ENCODE data around the gene FERMT3. TPM values are rescaled to one million over a fixed set of nuclear protein-coding genes. Genes with fewer than 3 reads are reported as not detected.
A peak's percentile ranks its signal among the peaks of the same experiment; 100 is the strongest.

Gene FERMT3
- total and polyA plus RNA-seq, 2 of the 13 experiments (the other 11 are each of a cell fraction or from before 2014, with no cell fraction given): 0.29 TPM; not detected in 1

GRCh38 chr11:64245797-64246620 is 39.5 kb downstream of the FERMT3 start (continued):
- TF ChIP-seq YY1 (IDR thresholded peaks at IDR 0.05; ENCODE audit: insufficient read depth, insufficient replicate concordance, low read depth, low read length): peak; percentile 49
- no peak for TF ChIP-seq ZNF883 (CRISPR knock-in tag; IDR thresholded peaks at IDR 0.05; ENCODE audit: not compliant biosample characterization)
- TF ChIP-seq HNRNPH1 (optimal IDR thresholded peaks at IDR 0.05; ENCODE audit: low read depth, low read length): no peak
- peak; percentile 28; the same call in 1 of the 2 replicates for TF ChIP-seq MAX (IDR thresholded peaks at IDR 0.05)
- no peak for TF ChIP-seq BCL3 (CRISPR knock-in tag; IDR thresholded peaks at IDR 0.05)
- no peak for TF ChIP-seq ZNF770 (CRISPR knock-in tag; IDR thresholded peaks at IDR 0.05)
- no peak for TF ChIP-seq IKZF5 (CRISPR knock-in tag; IDR thresholded peaks at IDR 0.05)
- TF ChIP-seq MED13 (CRISPR knock-in tag; IDR thresholded peaks at IDR 0.05): no peak
- TF ChIP-seq TP53 (CRISPR knock-in tag; conservative IDR thresholded peaks at IDR 0.05): no peak
- TF ChIP-seq HOXA9 (CRISPR knock-in tag; IDR thresholded peaks at IDR 0.05; ENCODE audit: borderline replicate concordance): no peak
- peak; percentile 62; the same call in 1 of the 2 replicates for TF ChIP-seq HIC2 (CRISPR knock-in tag; IDR thresholded peaks at IDR 0.05; ENCODE audit: low read depth)
- TF ChIP-seq ZNF792 (CRISPR knock-in tag; IDR thresholded peaks at IDR 0.05): no peak
- no peak for TF ChIP-seq PITX1 (CRISPR knock-in tag; IDR thresholded peaks at IDR 0.05)
- TF ChIP-seq ZSCAN20 (CRISPR knock-in tag; IDR thresholded peaks at IDR 0.05; ENCODE audit: borderline replicate concordance): no peak
- TF ChIP-seq FOXK2 (IDR thresholded peaks at IDR 0.05): no peak
- no peak for TF ChIP-seq KAT8 (CRISPR knock-in tag; IDR thresholded peaks at IDR 0.05)
- no peak for TF ChIP-seq PCBP2 (optimal IDR thresholded peaks at IDR 0.05; ENCODE audit: low read depth, low read length, poor library complexity, severe bottlenecking)
- TF ChIP-seq MZF1 (CRISPR knock-in tag; IDR thresholded peaks at IDR 0.05; ENCODE audit: borderline replicate concordance): no peak
- peak; percentile 73 for TF ChIP-seq AGO1 (IDR thresholded peaks at IDR 0.05; ENCODE audit: low read depth, low read length, poor library complexity, severe bottlenecking)
- no peak for TF ChIP-seq U2AF2 (IDR thresholded peaks at IDR 0.05; ENCODE audit: low read depth, low read length)
- 0 out of 2 replicates have a peak, but pooled peaks have one; percentile 18 for TF ChIP-seq ZNF317 (CRISPR knock-in tag; IDR thresholded peaks at IDR 0.05)
- TF ChIP-seq ZBTB3 (CRISPR knock-in tag; IDR thresholded peaks at IDR 0.05; ENCODE audit: borderline replicate concordance, low read depth): no peak
- TF ChIP-seq NR2C2 (CRISPR knock-in tag; IDR thresholded peaks at IDR 0.05; ENCODE audit: borderline replicate concordance): no peak
